ENCODE data around the gene FRAS1.

The FRAS1 gene

GRCh38 chr4:78356251-78356786 lies 299.2 kb downstream of the FRAS1 start:
- POLR2A ChIA-PET, result no interaction called here
- Histone ChIP-seq H3K4me3 (ENCODE audit: control insufficient read depth in 1 of 7, extremely low read depth in 1 of 7, insufficient read depth in 4 of 7, low read depth in 2 of 7, low read length in 6 of 7) (no peak overlapping the region), H3K27me3 (replicated peaks in 2 of 5; ENCODE audit: control insufficient read depth in 4 of 5, insufficient read depth in 5 of 5, low read length in 4 of 5) (no peaks in the 10 kb centered on the region), H3K36me3 (ENCODE audit: control insufficient read depth in 4 of 4, insufficient read depth in 4 of 4, low read length in 3 of 4) (no peaks in the 10 kb centered on the region), H3K27ac (ENCODE audit: insufficient read depth in 1 of 2, low read depth in 1 of 2, low read length in 2 of 2, poor library complexity in 1 of 2, severe bottlenecking in 2 of 2) (no peak overlapping the region), H3K9me3 (ENCODE audit: control extremely low read depth in 1 of 5, control insufficient read depth in 4 of 5, insufficient read depth in 2 of 5, low read depth in 1 of 5, low read length in 4 of 5) (no peaks in the 10 kb centered on the region), H3K4me1 (ENCODE audit: control extremely low read depth in 1 of 4, control insufficient read depth in 4 of 4, insufficient read depth in 4 of 4, low read length in 3 of 4) (no peaks in the 10 kb centered on the region)
- 100% methylated on average over 2 of the region's 2 CpGs for WGBS (ENCODE audit: insufficient coverage)
- CTCF ChIA-PET, result no interaction called here
- DNase-seq, result no peak

DNA sequence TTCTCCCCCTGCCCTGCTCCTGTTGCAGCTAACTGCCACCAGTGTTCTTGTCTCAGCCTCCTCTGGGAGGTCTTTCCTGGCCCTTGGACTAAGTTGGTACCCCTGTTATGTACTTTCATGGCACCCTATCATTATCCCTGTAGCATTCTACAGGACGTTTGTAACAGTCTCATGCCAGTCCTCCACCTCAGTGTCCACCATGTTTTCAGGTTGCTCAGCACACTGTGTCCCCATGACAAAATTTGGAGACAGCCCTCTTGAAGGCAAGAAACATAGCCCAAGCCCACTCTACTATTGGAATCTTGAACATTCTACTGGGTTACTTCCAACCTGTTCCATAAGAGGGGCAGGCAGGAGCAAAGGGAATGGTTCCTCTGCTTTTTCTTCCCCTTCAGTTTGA lies 300.0 kb downstream of the FRAS1 start:
- CTCF ChIA-PET, result no interaction called here

DNA sequence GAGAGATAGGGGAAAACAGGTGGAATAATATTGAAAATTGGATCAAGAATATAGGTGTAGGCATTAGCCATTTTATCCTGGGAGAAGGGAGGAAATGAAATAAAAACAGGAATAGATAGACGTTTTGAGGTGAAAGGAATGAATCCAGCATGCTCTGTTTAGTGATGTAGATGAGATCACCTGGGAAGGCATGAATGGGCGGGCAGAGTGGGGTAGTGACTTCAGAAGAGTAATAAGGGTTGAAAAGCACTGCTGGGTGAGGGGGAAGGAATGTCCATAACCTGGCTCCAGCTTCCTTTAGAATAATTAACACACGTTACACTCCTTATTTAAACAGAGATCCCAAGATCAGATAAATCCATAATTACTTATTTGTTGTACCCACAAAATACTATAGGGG lies 303.3 kb downstream of the FRAS1 start:
- H3K9me3 ChIP-seq (ENCODE audit: control extremely low read depth in 1 of 5, control insufficient read depth in 4 of 5, insufficient read depth in 2 of 5, low read depth in 1 of 5, low read length in 4 of 5), result no peaks in the 10 kb centered on the region
- peaks cover 0 to 1% (median 0%) of the 10 kb centered on the region in 5 experiments for H3K27me3 ChIP-seq (replicated peaks in 2 of 5; ENCODE audit: control insufficient read depth in 4 of 5, insufficient read depth in 5 of 5, low read length in 4 of 5)
- no peak overlapping the region for H3K4me3 ChIP-seq (ENCODE audit: control insufficient read depth in 1 of 7, extremely low read depth in 1 of 7, insufficient read depth in 4 of 7, low read depth in 2 of 7, low read length in 6 of 7)
- DNase-seq, result no peak
- WGBS (ENCODE audit: insufficient coverage), result 95% methylated on average over 2 of the region's 3 CpGs
- H3K36me3 ChIP-seq (ENCODE audit: control insufficient read depth in 4 of 4, insufficient read depth in 4 of 4, low read length in 3 of 4), result no peaks in the 10 kb centered on the region
- ChIA-PET POLR2A (no interaction called here), CTCF (no interaction called here)
- H3K27ac ChIP-seq (ENCODE audit: insufficient read depth in 1 of 2, low read depth in 1 of 2, low read length in 2 of 2, poor library complexity in 1 of 2, severe bottlenecking in 2 of 2), result no peak overlapping the region
- no peaks in the 10 kb centered on the region for H3K4me1 ChIP-seq (ENCODE audit: control extremely low read depth in 1 of 4, control insufficient read depth in 4 of 4, insufficient read depth in 4 of 4, low read length in 3 of 4)

More for the DNA sequence above, 300.0 kb downstream of the FRAS1 start:
- POLR2A ChIA-PET, result no interaction called here
- Histone ChIP-seq H3K27me3 (replicated peaks in 2 of 5; ENCODE audit: control insufficient read depth in 4 of 5, insufficient read depth in 5 of 5, low read length in 4 of 5) (no peaks in the 10 kb centered on the region), H3K4me3 (ENCODE audit: control insufficient read depth in 1 of 7, extremely low read depth in 1 of 7, insufficient read depth in 4 of 7, low read depth in 2 of 7, low read length in 6 of 7) (no peak overlapping the region), H3K36me3 (ENCODE audit: control insufficient read depth in 4 of 4, insufficient read depth in 4 of 4, low read length in 3 of 4) (no peaks in the 10 kb centered on the region), H3K4me1 (ENCODE audit: control extremely low read depth in 1 of 4, control insufficient read depth in 4 of 4, insufficient read depth in 4 of 4, low read length in 3 of 4) (no peaks in the 10 kb centered on the region), H3K27ac (ENCODE audit: insufficient read depth in 1 of 2, low read depth in 1 of 2, low read length in 2 of 2, poor library complexity in 1 of 2, severe bottlenecking in 2 of 2) (no peak overlapping the region), H3K9me3 (ENCODE audit: control extremely low read depth in 1 of 5, control insufficient read depth in 4 of 5, insufficient read depth in 2 of 5, low read depth in 1 of 5, low read length in 4 of 5) (no peaks in the 10 kb centered on the region)
- 100% methylated on average over 1 of the region's 1 CpG for WGBS (ENCODE audit: insufficient coverage)
- DNase-seq, result no peak

- no peaks in the 10 kb centered on the region for H3K9me3 ChIP-seq (ENCODE audit: control extremely low read depth in 1 of 5, control insufficient read depth in 4 of 5, insufficient read depth in 2 of 5, low read depth in 1 of 5, low read length in 4 of 5)
- H3K27ac ChIP-seq (ENCODE audit: insufficient read depth in 1 of 2, low read depth in 1 of 2, low read length in 2 of 2, poor library complexity in 1 of 2, severe bottlenecking in 2 of 2), result no peak overlapping the region
- peaks cover 0 to 1% (median 0%) of the 10 kb centered on the region in 5 experiments for H3K27me3 ChIP-seq (replicated peaks in 2 of 5; ENCODE audit: control insufficient read depth in 4 of 5, insufficient read depth in 5 of 5, low read length in 4 of 5)
- POLR2A ChIA-PET, result interaction anchor here (0.6 kb wide), 1 partner anchor 361 kb away, joined by 3 read pairs; no protein-coding TSS in a partner anchor
- CTCF ChIA-PET, result no interaction called here
- WGBS (ENCODE audit: insufficient coverage), result no CpG with 5 or more reads among the region's 4 CpGs
- no peak for DNase-seq
- no peaks in the 10 kb centered on the region for H3K36me3 ChIP-seq (ENCODE audit: control insufficient read depth in 4 of 4, insufficient read depth in 4 of 4, low read length in 3 of 4)
- no peak overlapping the region for H3K4me3 ChIP-seq (ENCODE audit: control insufficient read depth in 1 of 7, extremely low read depth in 1 of 7, insufficient read depth in 4 of 7, low read depth in 2 of 7, low read length in 6 of 7)
- no peaks in the 10 kb centered on the region for H3K4me1 ChIP-seq (ENCODE audit: control extremely low read depth in 1 of 4, control insufficient read depth in 4 of 4, insufficient read depth in 4 of 4, low read length in 3 of 4)
Measured at GRCh38 chr4:78361621-78362120, 304.5 kb downstream of the FRAS1 start.

DNA sequence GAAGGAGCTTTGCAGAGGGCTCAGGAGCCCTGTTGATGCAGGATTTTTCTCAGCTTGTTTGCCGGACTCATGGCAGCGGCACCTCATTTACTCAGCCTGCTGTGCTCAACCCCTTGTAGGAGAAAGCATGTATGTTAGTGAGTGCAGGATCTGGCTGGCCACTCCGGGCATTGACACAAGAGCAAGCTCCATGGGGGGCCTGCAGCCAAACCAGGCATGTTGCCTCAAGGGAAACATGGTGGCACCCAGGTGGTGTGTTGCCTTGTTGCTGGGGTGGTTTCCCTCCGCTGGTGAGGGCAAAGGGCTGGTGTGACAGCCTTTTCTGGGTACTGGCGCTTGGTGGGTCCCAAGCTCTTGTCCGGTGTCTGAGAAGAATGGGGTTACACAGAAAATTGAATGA lies 305.2 kb downstream of the FRAS1 start:
- WGBS (ENCODE audit: insufficient coverage), result 97% methylated on average over 3 of the region's 6 CpGs
- no peaks in the 10 kb centered on the region for H3K4me1 ChIP-seq (ENCODE audit: control extremely low read depth in 1 of 4, control insufficient read depth in 4 of 4, insufficient read depth in 4 of 4, low read length in 3 of 4)
- ChIA-PET CTCF (no interaction called here), POLR2A (no interaction called here)
- no peaks in the 10 kb centered on the region for H3K9me3 ChIP-seq (ENCODE audit: control extremely low read depth in 1 of 5, control insufficient read depth in 4 of 5, insufficient read depth in 2 of 5, low read depth in 1 of 5, low read length in 4 of 5)
- H3K36me3 ChIP-seq (ENCODE audit: control insufficient read depth in 4 of 4, insufficient read depth in 4 of 4, low read length in 3 of 4), result no peaks in the 10 kb centered on the region
- H3K27me3 ChIP-seq (replicated peaks in 2 of 5; ENCODE audit: control insufficient read depth in 4 of 5, insufficient read depth in 5 of 5, low read length in 4 of 5), result peaks cover 0 to 1% (median 0%) of the 10 kb centered on the region in 5 experiments
- no peak overlapping the region for H3K27ac ChIP-seq (ENCODE audit: insufficient read depth in 1 of 2, low read depth in 1 of 2, low read length in 2 of 2, poor library complexity in 1 of 2, severe bottlenecking in 2 of 2)
- DNase-seq, result no peak
- no peak overlapping the region for H3K4me3 ChIP-seq (ENCODE audit: control insufficient read depth in 1 of 7, extremely low read depth in 1 of 7, insufficient read depth in 4 of 7, low read depth in 2 of 7, low read length in 6 of 7)

- H3K27me3 ChIP-seq (replicated peaks in 2 of 5; ENCODE audit: control insufficient read depth in 4 of 5, insufficient read depth in 5 of 5, low read length in 4 of 5), result peaks cover 0 to 1% (median 0%) of the 10 kb centered on the region in 5 experiments
- H3K4me1 ChIP-seq (ENCODE audit: control extremely low read depth in 1 of 4, control insufficient read depth in 4 of 4, insufficient read depth in 4 of 4, low read length in 3 of 4), result no peaks in the 10 kb centered on the region
- ChIA-PET CTCF (no interaction called here), POLR2A (no interaction called here)
- H3K4me3 ChIP-seq (ENCODE audit: control insufficient read depth in 1 of 7, extremely low read depth in 1 of 7, insufficient read depth in 4 of 7, low read depth in 2 of 7, low read length in 6 of 7), result no peak overlapping the region
- H3K9me3 ChIP-seq (ENCODE audit: control extremely low read depth in 1 of 5, control insufficient read depth in 4 of 5, insufficient read depth in 2 of 5, low read depth in 1 of 5, low read length in 4 of 5), result no peaks in the 10 kb centered on the region
- WGBS (ENCODE audit: insufficient coverage), result 100% methylated on average over 4 of the region's 6 CpGs
- H3K27ac ChIP-seq (ENCODE audit: insufficient read depth in 1 of 2, low read depth in 1 of 2, low read length in 2 of 2, poor library complexity in 1 of 2, severe bottlenecking in 2 of 2), result no peak overlapping the region
- H3K36me3 ChIP-seq (ENCODE audit: control insufficient read depth in 4 of 4, insufficient read depth in 4 of 4, low read length in 3 of 4), result no peaks in the 10 kb centered on the region
- no peak for DNase-seq
Measured at GRCh38 chr4:78363031-78363570, 306.0 kb downstream of the FRAS1 start.

GRCh38 chr4:78369679-78370078 lies 312.6 kb downstream of the FRAS1 start:
- Histone ChIP-seq H3K4me1 (ENCODE audit: control extremely low read depth in 1 of 4, control insufficient read depth in 4 of 4, insufficient read depth in 4 of 4, low read length in 3 of 4) (no peaks in the 10 kb centered on the region), H3K36me3 (ENCODE audit: control insufficient read depth in 4 of 4, insufficient read depth in 4 of 4, low read length in 3 of 4) (no peaks in the 10 kb centered on the region), H3K27me3 (replicated peaks in 2 of 5; ENCODE audit: control insufficient read depth in 4 of 5, insufficient read depth in 5 of 5, low read length in 4 of 5) (peaks cover 0 to 2% (median 0%) of the 10 kb centered on the region in 5 experiments), H3K27ac (ENCODE audit: insufficient read depth in 1 of 2, low read depth in 1 of 2, low read length in 2 of 2, poor library complexity in 1 of 2, severe bottlenecking in 2 of 2) (no peak overlapping the region), H3K4me3 (ENCODE audit: control insufficient read depth in 1 of 7, extremely low read depth in 1 of 7, insufficient read depth in 4 of 7, low read depth in 2 of 7, low read length in 6 of 7) (no peak overlapping the region), H3K9me3 (ENCODE audit: control extremely low read depth in 1 of 5, control insufficient read depth in 4 of 5, insufficient read depth in 2 of 5, low read depth in 1 of 5, low read length in 4 of 5) (no peaks in the 10 kb centered on the region)
- 93% methylated on average over 3 of the region's 4 CpGs for WGBS (ENCODE audit: insufficient coverage)
- ChIA-PET POLR2A (no interaction called here), CTCF (no interaction called here)
- no peak for DNase-seq
